Upper lobe of right lung (tissue), 1 donor: ENCODE measurements around the gene HACD2. TPM values are rescaled to one million over a fixed set of nuclear protein-coding genes. Genes with fewer than 3 reads are reported as not detected.

Experiments used
- ATAC-seq: fragments of 200-7000 bp; cut with Tn5 transposase; one replicate; pipeline ENCODE4 v1.9.1; 2020; ENCODE audit warnings: mild to moderate bottlenecking, moderate library complexity
- DNase-seq: peaks from one replicate; pipeline ENCODE4 v3.0.0-alpha.2; 2020
- H3K27ac ChIP-seq: fragments of 200-600 bp; one replicate; pipeline ENCODE4 v1.8.0; 2022
- H3K27me3 ChIP-seq: fragments of 200-600 bp; one replicate; pipeline ENCODE4 v1.8.0; 2022; ENCODE audit warnings: mild to moderate bottlenecking
- H3K36me3 ChIP-seq: fragments of 200-600 bp; one replicate; pipeline ENCODE4 v1.8.0; 2022
- H3K4me1 ChIP-seq: fragments of 200-600 bp; one replicate; pipeline ENCODE4 v1.8.0; 2022
- H3K4me3 ChIP-seq: fragments of 200-600 bp; one replicate; pipeline ENCODE4 v1.8.0; 2022; ENCODE audit warnings: mild to moderate bottlenecking
- H3K9me3 ChIP-seq: fragments of 200-600 bp; one replicate; pipeline ENCODE4 v1.8.0; 2022
- intact Hi-C: fragments of 100-400 bp; cut with DNase I; formaldehyde crosslinking; loops from one replicate; pipeline ENCODE4 v1.11.0; 2022
- total RNA-seq: library from RNA; stranded (reverse); fragmentation: NEBNext Ultra II Directional; extraction: Animal tissue kit (Norgen Biotek cat#: 25700); gene quantifications from one replicate; pipeline ENCODE4 v1.2.1, GENCODE V29; 2021
- TF ChIP-seq, protein P1 (sequence below): fragments of 200-600 bp; IDR thresholded peaks from one replicate; pipeline ENCODE4 v1.8.0; 2022; ENCODE audit warnings: antibody characterized with exemption
- donor health status: DM: no; HTN: yes; CAD: no; lungs with severe emphysema.

Gene HACD2
- total RNA-seq, 1 donor from 2014 or later = 47.2 TPM

DNA sequence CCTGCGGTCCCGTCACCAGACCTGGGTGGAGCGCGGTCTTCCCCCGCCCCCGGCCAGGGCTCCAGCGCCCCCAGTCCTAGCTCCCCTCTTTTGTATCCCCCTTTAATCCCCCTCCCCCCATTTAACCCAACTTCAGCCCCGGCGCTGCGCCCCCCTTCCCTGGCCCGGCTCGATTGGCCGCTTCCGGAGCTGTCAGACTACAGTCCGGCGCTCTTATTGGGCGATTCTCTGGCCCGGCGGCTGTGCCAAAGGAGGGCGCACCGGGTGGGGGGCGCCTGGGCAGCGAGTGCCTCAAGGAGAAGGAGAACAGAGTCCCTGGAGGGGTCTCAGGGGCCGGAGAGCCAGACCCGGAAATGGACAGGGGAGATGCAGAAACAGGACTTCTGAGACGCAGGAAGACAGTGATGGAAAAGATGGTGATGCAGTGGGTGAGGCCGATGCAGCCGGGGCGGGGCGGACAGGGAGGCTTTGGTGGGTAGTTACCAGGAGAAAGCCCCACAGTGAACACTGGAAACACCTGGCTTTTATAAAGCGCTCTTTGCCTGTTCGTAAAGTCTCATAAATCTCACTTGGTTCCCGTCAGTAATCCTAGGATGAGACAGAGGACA, 134.8 kb downstream of the HACD2 start:
- ATAC-seq (no peak), DNase-seq (no peak)
- TF ChIP-seq, protein P1, sequence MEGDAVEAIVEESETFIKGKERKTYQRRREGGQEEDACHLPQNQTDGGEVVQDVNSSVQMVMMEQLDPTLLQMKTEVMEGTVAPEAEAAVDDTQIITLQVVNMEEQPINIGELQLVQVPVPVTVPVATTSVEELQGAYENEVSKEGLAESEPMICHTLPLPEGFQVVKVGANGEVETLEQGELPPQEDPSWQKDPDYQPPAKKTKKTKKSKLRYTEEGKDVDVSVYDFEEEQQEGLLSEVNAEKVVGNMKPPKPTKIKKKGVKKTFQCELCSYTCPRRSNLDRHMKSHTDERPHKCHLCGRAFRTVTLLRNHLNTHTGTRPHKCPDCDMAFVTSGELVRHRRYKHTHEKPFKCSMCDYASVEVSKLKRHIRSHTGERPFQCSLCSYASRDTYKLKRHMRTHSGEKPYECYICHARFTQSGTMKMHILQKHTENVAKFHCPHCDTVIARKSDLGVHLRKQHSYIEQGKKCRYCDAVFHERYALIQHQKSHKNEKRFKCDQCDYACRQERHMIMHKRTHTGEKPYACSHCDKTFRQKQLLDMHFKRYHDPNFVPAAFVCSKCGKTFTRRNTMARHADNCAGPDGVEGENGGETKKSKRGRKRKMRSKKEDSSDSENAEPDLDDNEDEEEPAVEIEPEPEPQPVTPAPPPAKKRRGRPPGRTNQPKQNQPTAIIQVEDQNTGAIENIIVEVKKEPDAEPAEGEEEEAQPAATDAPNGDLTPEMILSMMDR = no peak
- Histone ChIP-seq H3K4me1 (peaks cover 8% of the 10 kb centered on the region), H3K4me3 (peak overlapping the region; percentile 53), H3K36me3 (no peaks in the 10 kb centered on the region), H3K27me3 (peaks cover 32% of the 10 kb centered on the region), H3K9me3 (no peaks in the 10 kb centered on the region), H3K27ac (no peak overlapping the region)
- intact Hi-C loops = no loop called here

DNA sequence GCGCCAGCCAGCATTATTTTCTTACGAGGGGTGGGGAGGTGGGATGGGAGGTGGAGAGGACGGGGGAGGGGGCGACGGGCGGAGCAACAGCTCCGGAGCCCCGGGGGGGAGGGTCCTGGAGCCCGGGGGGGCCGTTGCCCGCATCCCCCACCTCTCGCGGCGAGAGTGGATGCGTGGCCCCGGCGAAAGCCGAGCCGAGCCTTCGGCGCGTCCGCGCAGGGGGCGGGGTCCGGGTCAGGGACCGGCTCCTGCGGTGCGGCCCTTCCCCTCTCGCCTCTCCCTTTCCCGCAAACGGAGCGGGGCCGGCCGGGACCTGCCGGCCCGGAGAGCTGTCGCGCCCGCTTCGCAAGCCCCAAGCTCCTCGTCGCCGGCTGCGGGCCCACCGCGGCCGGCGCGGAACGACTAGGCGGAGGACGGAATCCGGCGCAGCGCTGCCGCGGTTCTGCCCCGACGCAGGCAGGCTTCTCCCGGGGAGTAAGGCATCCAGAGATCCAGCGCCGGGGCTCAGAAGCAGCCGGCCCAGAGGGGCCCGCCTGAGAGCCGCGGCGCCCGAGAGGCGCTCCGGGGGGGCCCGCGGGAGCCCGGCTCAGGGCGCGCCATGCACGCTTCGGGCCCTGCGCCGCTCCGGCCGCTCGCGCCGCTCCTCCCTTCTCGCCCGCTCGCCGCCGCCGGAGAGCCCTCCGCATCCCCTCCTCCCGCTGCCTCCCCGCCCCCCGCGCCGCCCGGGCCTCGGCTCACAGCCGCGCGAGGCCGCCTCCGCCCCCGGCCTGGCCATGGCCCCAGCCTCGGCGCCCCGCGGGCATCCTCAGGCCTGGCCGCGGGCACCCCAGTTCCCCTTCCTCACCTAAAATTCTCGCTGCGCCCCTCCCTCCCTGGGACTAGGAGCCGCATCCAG, 135.5 kb downstream of the HACD2 start:
- peaks cover 8% of the 10 kb centered on the region for H3K4me1 ChIP-seq
- H3K9me3 ChIP-seq = no peaks in the 10 kb centered on the region
- H3K4me3 ChIP-seq = peak overlapping the region; percentile 53
- no peak overlapping the region for H3K27ac ChIP-seq
- TF ChIP-seq, protein P1 = no peak
- H3K27me3 ChIP-seq = peaks cover 32% of the 10 kb centered on the region
- intact Hi-C loops = no loop called here
- DNase-seq = no peak
- peak; percentile 45 for ATAC-seq
- no peaks in the 10 kb centered on the region for H3K36me3 ChIP-seq

DNA sequence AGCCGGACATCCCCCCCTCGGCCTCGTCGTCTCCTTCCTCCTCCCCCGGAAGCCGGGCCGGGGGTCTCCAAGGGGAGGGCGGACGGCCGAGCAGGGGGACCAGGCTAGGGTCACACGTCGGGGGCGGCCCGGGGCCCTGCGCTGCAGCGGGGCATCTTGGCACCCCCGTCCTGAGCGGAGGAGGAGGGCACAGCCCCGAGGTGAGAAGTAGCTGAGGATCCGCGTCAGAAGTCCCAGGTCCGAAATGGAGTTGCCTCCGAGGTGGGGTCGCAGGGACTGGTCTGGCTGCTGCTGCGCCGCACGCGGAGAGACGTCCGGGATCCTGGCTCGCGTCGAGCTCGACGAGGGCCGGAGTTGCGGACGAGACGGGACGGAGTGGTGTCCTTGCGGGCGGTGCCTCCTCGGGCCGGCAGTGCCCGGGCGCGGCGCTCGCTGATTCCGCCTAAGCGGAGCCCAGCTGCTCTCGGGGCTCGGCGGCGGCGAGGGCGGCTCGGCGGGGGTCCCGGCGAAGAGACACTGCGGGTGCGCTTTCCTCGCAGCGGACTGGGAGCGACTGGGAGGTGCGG, 136.2 kb downstream of the HACD2 start, which contains the start of gene ADCY5:
ADCY5 (minus strand) TSS at position 555 of the 566 bp plus-strand sequence; CDS start at position 10, 545 bp downstream.
- TF ChIP-seq, protein P1 = no peak
- H3K4me3 ChIP-seq = peak within 1 kb of the TSS; percentile 53
- ATAC-seq = peak; percentile 34
- H3K36me3 ChIP-seq = no peaks in the 10 kb centered on the region
- peaks cover 32% of the 10 kb centered on the region for H3K27me3 ChIP-seq
- intact Hi-C loops = no loop called here
- peak within 1 kb of the TSS; percentile 17 for H3K27ac ChIP-seq
- DNase-seq = no peak
- H3K9me3 ChIP-seq = no peaks in the 10 kb centered on the region
- peaks cover 8% of the 10 kb centered on the region for H3K4me1 ChIP-seq

DNA sequence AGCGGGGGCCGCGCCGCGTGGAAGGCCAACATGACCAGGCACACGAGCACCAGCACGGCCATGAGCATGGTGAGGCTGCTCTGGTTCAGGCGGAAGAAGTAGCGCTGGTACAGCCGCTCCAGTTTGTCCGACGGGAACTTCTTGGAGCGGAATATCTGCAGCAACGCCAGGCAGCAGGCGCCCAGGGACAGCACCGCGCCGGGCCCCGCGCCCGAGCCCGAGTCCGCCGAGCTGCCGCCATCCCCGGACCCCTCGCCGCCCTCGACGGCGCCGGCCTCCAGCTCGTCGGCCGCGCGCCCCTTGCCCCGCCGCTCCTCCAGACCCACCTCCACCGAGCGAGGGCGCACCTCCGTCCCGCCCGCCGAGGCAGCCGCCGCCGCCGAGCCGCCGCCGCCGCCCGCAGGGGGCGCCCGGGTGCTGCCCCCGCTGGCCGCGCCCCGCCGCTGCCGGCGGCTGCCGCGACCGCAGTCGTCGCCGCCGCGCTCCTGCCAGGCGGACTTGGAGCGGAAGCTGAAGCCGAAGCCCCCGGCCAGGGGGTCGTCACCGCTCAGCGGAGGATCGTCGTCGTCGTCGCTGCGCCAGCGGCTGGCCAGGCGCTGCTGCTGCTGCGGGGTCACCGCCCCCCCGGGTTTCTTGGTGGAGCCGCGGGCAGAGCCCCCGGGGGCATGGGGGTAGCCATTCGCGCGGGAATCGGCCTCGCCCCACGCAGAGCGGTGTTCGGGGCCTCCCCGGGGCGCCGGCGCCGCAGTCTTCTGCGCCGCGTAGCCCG, 136.9 kb downstream of the HACD2 start:
- Histone ChIP-seq H3K9me3 (no peaks in the 10 kb centered on the region), H3K27ac (peak overlapping the region; percentile 17), H3K27me3 (peaks cover 32% of the 10 kb centered on the region), H3K36me3 (no peaks in the 10 kb centered on the region), H3K4me3 (peak overlapping the region; percentile 53), H3K4me1 (peaks cover 8% of the 10 kb centered on the region)
- DNase-seq = no peak
- intact Hi-C loops = no loop called here
- TF ChIP-seq, protein P1 = no peak
- ATAC-seq = peak; percentile 61

DNA sequence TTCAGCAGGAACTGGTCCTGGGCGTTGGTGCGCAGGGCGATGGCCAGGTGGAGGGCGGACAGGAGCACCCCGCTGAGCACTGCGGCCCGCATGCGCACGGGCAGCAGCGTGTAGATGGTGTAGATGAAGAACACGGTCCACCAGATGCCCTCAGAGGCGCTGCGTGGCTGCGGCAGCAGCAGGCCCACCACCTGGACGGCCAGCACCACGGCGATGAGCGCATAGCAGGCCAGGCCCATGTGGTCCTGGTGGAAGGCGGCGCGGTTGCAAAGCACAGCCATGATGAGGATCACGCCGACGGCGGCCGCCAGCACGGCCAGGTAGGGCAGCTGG, 137.5 kb downstream of the HACD2 start:
- intact Hi-C loops = no loop called here
- TF ChIP-seq, protein P1 = no peak
- H3K36me3 ChIP-seq = no peaks in the 10 kb centered on the region
- DNase-seq (no peak), ATAC-seq (no peak)
- H3K4me1 ChIP-seq = peaks cover 8% of the 10 kb centered on the region
- H3K27me3 ChIP-seq = peaks cover 32% of the 10 kb centered on the region
- no peaks in the 10 kb centered on the region for H3K9me3 ChIP-seq
- peak overlapping the region; percentile 29 for H3K4me3 ChIP-seq
- no peak overlapping the region for H3K27ac ChIP-seq
